Stimulated activated CD8-positive, alpha-beta memory T cell treated with anti-CD3 and anti-CD28 coated beads, Interleukin-7, amount 100 ng/mL, for 4 hours (primary cell): Measurements from ENCODE around the gene EFCAB6.

Experiments
- DNase-seq, 2 donors: peaks; one replicate each; pipeline ENCODE4 v3.0.0-alpha.2; 2020; ENCODE audit warnings: low read depth in 2 of 2

EFCAB6 gene

GRCh38 chr22:43504666-43505261 is 307.3 kb downstream of the EFCAB6 start:
- DNase-seq, result no peak

GRCh38 chr22:43504068-43504467 is 308.0 kb downstream of the EFCAB6 start:
- no peak for DNase-seq

GRCh38 chr22:43502306-43502874 is 309.7 kb downstream of the EFCAB6 start:
- no peak for DNase-seq

GRCh38 chr22:43501878-43502277 is 310.2 kb downstream of the EFCAB6 start:
- DNase-seq, result no peak

- DNase-seq, result no peak
Measured at GRCh38 chr22:43500792-43501785, 311.0 kb downstream of the EFCAB6 start.

- DNase-seq, result no peak
Measured at GRCh38 chr22:43498856-43499253, 313.2 kb downstream of the EFCAB6 start.

GRCh38 chr22:43497956-43498855 is 313.9 kb downstream of the EFCAB6 start:
- no peak for DNase-seq

- no peak for DNase-seq
Measured at GRCh38 chr22:43493297-43493696, 318.8 kb downstream of the EFCAB6 start.

GRCh38 chr22:43491737-43492136 is 320.4 kb downstream of the EFCAB6 start:
- DNase-seq, result no peak

- DNase-seq, result no peak
Measured at GRCh38 chr22:43491177-43491576, 320.9 kb downstream of the EFCAB6 start.

GRCh38 chr22:43490311-43490710 is 321.8 kb downstream of the EFCAB6 start:
- no peak for DNase-seq

GRCh38 chr22:43488937-43489336 is 323.2 kb downstream of the EFCAB6 start:
- DNase-seq, result no peak

GRCh38 chr22:43488031-43488866 is 323.9 kb downstream of the EFCAB6 start:
- no peak for DNase-seq

- no peak for DNase-seq
Measured at GRCh38 chr22:43487311-43488030, 324.6 kb downstream of the EFCAB6 start.

GRCh38 chr22:43485502-43486089 is 326.5 kb downstream of the EFCAB6 start:
- DNase-seq, result no peak

GRCh38 chr22:43484227-43484626 is 327.9 kb downstream of the EFCAB6 start:
- no peak for DNase-seq

- DNase-seq, result no peak
Measured at GRCh38 chr22:43483669-43484068, 328.4 kb downstream of the EFCAB6 start.

- DNase-seq, result no peak
Measured at GRCh38 chr22:43483266-43483665, 328.8 kb downstream of the EFCAB6 start.

- no peak for DNase-seq
Measured at GRCh38 chr22:43482318-43482625, 329.8 kb downstream of the EFCAB6 start.
